Karpas-422 (cell line): ENCODE measurements around the gene SMIM27. TPM values are rescaled to one million over a fixed set of nuclear protein-coding genes. Genes with fewer than 3 reads are reported as not detected.
A peak's percentile ranks its signal among the peaks of the same experiment; 100 is the strongest.
"Not testable (repeated sequence)": the region's sequence is repeated elsewhere in the genome, so short reads cannot be mapped to it uniquely, and the experiment has no call there.

Experiments used
- DNase-seq: peaks from one replicate; pipeline ENCODE4 v3.0.0-alpha.2; 2015
- H2AFZ ChIP-seq: fragments of 200-600 bp; sonication (generic); 2 replicates; pipeline ENCODE4 v1.6.1; 2014; ENCODE audit warnings: antibody characterized with exemption, low read length, mixed read lengths
- H3K27ac ChIP-seq: fragments of 200-600 bp; sonication (generic); 2 replicates; pipeline ENCODE4 v1.5.1; 2014; ENCODE audit warnings: mild to moderate bottlenecking, low read length, moderate library complexity
- H3K27me3 ChIP-seq: fragments of 200-600 bp; sonication (generic); 2 replicates; pipeline ENCODE4 v1.6.1; 2014; ENCODE audit warnings: low read length, mixed read lengths
- H3K36me3 ChIP-seq: fragments of 200-600 bp; sonication (generic); 2 replicates; pipeline ENCODE4 v1.6.1; 2014; ENCODE audit warnings: low read length, mixed read lengths; ENCODE audit not compliant: insufficient read depth
- H3K4me1 ChIP-seq: fragments of 200-600 bp; sonication (generic); 2 replicates; pipeline ENCODE4 v1.6.1; 2014; ENCODE audit warnings: mild to moderate bottlenecking, low read length, mixed read lengths
- H3K4me2 ChIP-seq: fragments of 200-600 bp; sonication (generic); 2 replicates; pipeline ENCODE4 v1.6.1; 2014; ENCODE audit warnings: low read length, low read depth, mild to moderate bottlenecking; ENCODE audit not compliant: poor library complexity, severe bottlenecking
- H3K4me3 ChIP-seq: fragments of 200-600 bp; sonication (generic); 2 replicates; pipeline ENCODE4 v1.5.1; 2014; ENCODE audit warnings: mild to moderate bottlenecking, antibody characterized with exemption, low read length, mixed read lengths
- H3K79me2 ChIP-seq: fragments of 200-600 bp; sonication (generic); 2 replicates; pipeline ENCODE4 v1.6.1; 2014; ENCODE audit warnings: mild to moderate bottlenecking, low read length, mixed read lengths
- H3K9ac ChIP-seq: fragments of 200-600 bp; sonication (generic); 2 replicates; pipeline ENCODE4 v1.6.0; 2014; ENCODE audit warnings: low read length
- H3K9me2 ChIP-seq: fragments of 200-600 bp; sonication (generic), shearing (Covaris generic); replicated peaks from 2 replicates; pipeline ENCODE4 v1.6.0; 2014; ENCODE audit warnings: mild to moderate bottlenecking, low read length, moderate library complexity; ENCODE audit not compliant: insufficient read depth
- H3K9me3 ChIP-seq: fragments of 300-700, 200-600 bp; sonication (generic); 2 replicates; pipeline ENCODE4 v1.6.1; 2014; ENCODE audit warnings: low read length, mixed read lengths
- H4K20me1 ChIP-seq: fragments of 200-600 bp; sonication (generic); 2 replicates; pipeline ENCODE4 v1.6.1; 2014; ENCODE audit warnings: mild to moderate bottlenecking, antibody characterized with exemption, low read length, low read depth; ENCODE audit not compliant: insufficient read depth
- total RNA-seq: library from RNA; depleted of rRNA; stranded (reverse); fragments of >200 nt; shearing (Covaris generic); gene quantifications from 2 replicates; pipeline ENCODE4 v1.2.3, GENCODE V29; 2014; ENCODE audit warnings: low replicate concordance; rRNA removed

SMIM27 gene
- total RNA-seq, 1 experiment from 2014 or later = 12.6 TPM

DNA sequence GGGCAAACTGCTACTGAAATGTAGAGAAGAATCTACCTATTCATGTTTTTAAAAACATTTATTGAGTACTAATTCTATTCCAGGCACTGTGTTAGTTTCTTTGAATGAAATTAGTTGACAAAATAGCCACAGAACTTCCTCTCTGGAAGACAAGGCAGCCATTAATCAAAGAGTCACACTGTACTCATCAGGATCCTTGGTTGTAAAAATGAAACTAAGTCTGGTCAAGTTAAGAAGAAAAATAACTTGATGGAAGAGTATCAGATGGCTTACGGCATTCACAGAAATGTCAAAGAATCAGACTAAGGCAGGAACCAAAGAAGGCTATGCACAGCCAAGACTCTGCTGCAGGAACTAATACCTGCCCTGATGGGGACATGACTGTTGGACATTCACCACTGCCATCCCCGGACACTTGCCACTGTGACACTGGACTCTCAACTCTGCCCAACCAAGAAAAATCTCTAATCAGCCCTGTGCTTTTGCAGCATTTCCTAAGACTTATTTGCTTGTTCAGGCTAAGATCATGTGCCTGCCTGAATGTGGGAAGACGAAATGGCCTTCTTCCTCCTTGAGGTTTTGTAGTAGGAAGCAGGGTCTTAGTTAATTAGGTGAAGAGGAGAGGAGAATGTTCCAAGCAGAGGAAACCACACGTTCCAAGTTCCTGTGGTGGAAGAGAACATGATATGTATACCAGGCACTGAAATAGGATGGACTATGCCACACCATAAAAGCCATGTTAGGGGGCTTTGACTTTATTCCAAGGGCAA lies 44.2 kb downstream of the SMIM27 start:
- DNase-seq = no peak
- H3K36me3 ChIP-seq = no peaks in the 10 kb centered on the region
- no peak overlapping the region for H3K9ac ChIP-seq
- no peaks in the 10 kb centered on the region for H3K27me3 ChIP-seq
- no peaks in the 10 kb centered on the region for H3K9me3 ChIP-seq
- peaks cover 26% of the 10 kb centered on the region for H3K4me1 ChIP-seq
- no peaks in the 10 kb centered on the region for H3K79me2 ChIP-seq
- H3K9me2 ChIP-seq = no peaks in the 10 kb centered on the region
- H4K20me1 ChIP-seq = no peaks in the 10 kb centered on the region
- H3K4me2 ChIP-seq = no peak overlapping the region
- no peak overlapping the region for H3K4me3 ChIP-seq
- no peak overlapping the region for H3K27ac ChIP-seq
- H2AFZ ChIP-seq = no peak overlapping the region

- Histone ChIP-seq H3K9me2 (no peaks in the 10 kb centered on the region), H4K20me1 (no peaks in the 10 kb centered on the region), H3K4me1 (peaks cover 32% of the 10 kb centered on the region), H3K79me2 (no peaks in the 10 kb centered on the region), H3K4me2 (no peak overlapping the region), H3K27ac (no peak overlapping the region), H3K9me3 (no peaks in the 10 kb centered on the region), H3K36me3 (no peaks in the 10 kb centered on the region), H3K27me3 (no peaks in the 10 kb centered on the region), H3K9ac (no peak overlapping the region), H3K4me3 (no peak overlapping the region), H2AFZ (no peak overlapping the region)
- no peak for DNase-seq
Observed at GRCh38 chr9:32596936-32597335, 44.8 kb downstream of the SMIM27 start.

- not testable (repeated sequence) for H3K9me3 ChIP-seq, H3K79me2 ChIP-seq, H3K4me3 ChIP-seq, H4K20me1 ChIP-seq, H3K27me3 ChIP-seq, DNase-seq, H3K9ac ChIP-seq, H3K27ac ChIP-seq, H2AFZ ChIP-seq, H3K9me2 ChIP-seq, H3K36me3 ChIP-seq
- Histone ChIP-seq H3K4me2 (peak overlapping the region; percentile 26), H3K4me1 (peaks cover 52% of the 10 kb centered on the region)
Observed at GRCh38 chr9:32599021-32599420, 46.9 kb downstream of the SMIM27 start.

Other genes starting within 250 kb of the SMIM27 start
- gene ACO1, start 167.7 kb upstream of the SMIM27 start, total RNA-seq = 7.9 and 11.9 TPM in 2 replicates
- 6.6 and 13.2 TPM in 2 replicates for gene RIGI, start 26.1 kb upstream of the SMIM27 start, total RNA-seq
- 16.3 and 21.2 TPM in 2 replicates for gene TOPORS, start 259 bp downstream of the SMIM27 start, total RNA-seq
- 72.4 and 95.6 TPM in 2 replicates for gene NDUFB6, start 20.8 kb downstream of the SMIM27 start, total RNA-seq
- not detected in 2 replicates for gene TAF1L, start 83.3 kb downstream of the SMIM27 start, total RNA-seq
- gene TMEM215, start 231.2 kb downstream of the SMIM27 start, total RNA-seq = not detected in 2 replicates